ENCODE measurements around the gene RAPSN. TPM values are rescaled to one million over a fixed set of nuclear protein-coding genes. Genes with fewer than 3 reads are reported as not detected.

The RAPSN gene
- total RNA-seq, 1 donor from 2014 or later: not detected

- DNase-seq: no peak
These were observed 60.0 kb downstream of the RAPSN start for GRCh38 chr11:47388697-47389576.

DNA sequence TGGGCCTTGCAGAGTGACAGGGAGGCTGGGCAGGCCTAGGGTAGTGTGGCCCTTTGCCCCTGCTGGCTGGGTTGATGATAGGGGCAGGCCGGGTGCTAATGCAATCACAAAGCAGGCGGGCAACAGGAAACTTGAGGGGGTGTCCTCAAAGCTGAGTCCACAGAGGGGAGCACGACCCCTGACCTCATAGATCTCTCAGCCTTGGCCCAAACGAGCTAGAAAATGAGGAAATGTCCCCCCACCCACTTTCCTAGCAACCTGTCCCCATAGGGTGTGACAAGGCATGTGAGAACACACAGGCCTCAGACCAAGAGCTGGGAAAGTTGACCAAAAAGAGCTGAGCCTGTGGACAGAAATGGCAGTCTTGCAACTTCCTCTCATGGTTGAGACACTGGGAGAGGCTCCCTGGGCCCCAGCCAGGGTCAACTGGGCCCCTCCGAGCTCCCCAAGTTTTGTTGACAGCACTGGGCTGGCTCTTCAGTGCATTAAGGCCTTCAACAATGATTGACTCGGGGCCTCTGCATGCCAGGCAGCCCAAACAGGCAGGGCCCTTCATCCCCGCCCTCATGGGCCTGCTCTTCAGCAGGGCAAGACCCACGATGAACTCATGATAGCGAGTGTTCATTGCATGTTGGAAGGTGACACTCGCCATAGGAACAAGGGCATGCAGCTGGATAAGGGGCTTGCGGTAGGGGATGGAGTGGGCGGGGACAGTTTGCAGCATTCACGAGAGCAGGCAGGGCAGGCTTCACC, 60.8 kb downstream of the RAPSN start:
- no peak for DNase-seq

Small RNAs within 50 kb of the gene (small RNA-seq; reads per million reads assigned to genes)
- gene MIR4487: not detected

Other genes with a start within 250 kb of the RAPSN start
- gene DDB2, start 234.2 kb downstream of the RAPSN start, total RNA-seq: 5.5 TPM
- gene ACP2, start 200.3 kb downstream of the RAPSN start, total RNA-seq: 28.1 TPM
- gene NR1H3, start 191.1 kb downstream of the RAPSN start, total RNA-seq: 8.1 TPM
- 58.0 TPM for gene MADD, start 179.0 kb downstream of the RAPSN start, total RNA-seq
- gene MYBPC3, start 96.4 kb downstream of the RAPSN start, total RNA-seq: not detected
- gene SPI1, start 70.6 kb downstream of the RAPSN start, total RNA-seq: 0.78 TPM
- 8.9 TPM for gene SLC39A13, start 40.5 kb downstream of the RAPSN start, total RNA-seq
- gene PSMC3, start 22.7 kb downstream of the RAPSN start, total RNA-seq: 69.1 TPM
- 246 TPM for gene CELF1, start 104.0 kb upstream of the RAPSN start, total RNA-seq
- 25.3 TPM for gene PTPMT1, start 116.5 kb upstream of the RAPSN start, total RNA-seq
- 38.2 TPM for gene KBTBD4, start 129.8 kb upstream of the RAPSN start, total RNA-seq
- 47.1 TPM for gene NDUFS3, start 129.9 kb upstream of the RAPSN start, total RNA-seq
- gene FAM180B, start 137.5 kb upstream of the RAPSN start, total RNA-seq: 0.16 TPM
- 16.7 TPM for gene C1QTNF4, start 145.3 kb upstream of the RAPSN start, total RNA-seq
- 89.2 TPM for gene MTCH2, start 193.4 kb upstream of the RAPSN start, total RNA-seq

Measured in occipital lobe (tissue), 3 donors.